ENCODE data around the gene PTPRD.

- TF ChIP-seq POLR2AphosphoS5 (IDR thresholded peaks at IDR 0.05; ENCODE audit: low read depth, low read length) (no peak), SIN3A (IDR thresholded peaks at IDR 0.05; ENCODE audit: borderline replicate concordance, insufficient read depth, low read length) (no peak)
These were observed 1220.0 kb downstream of the PTPRD start for GRCh38 chr9:9392755-9393154.

All from PFSK-1 (cell line).